Bronchial epithelial cell (primary cell): ENCODE data around the gene COMP. TPM values are rescaled to one million over a fixed set of nuclear protein-coding genes. Genes with fewer than 3 reads are reported as not detected.

ENCODE experiments used
- DNase-seq: peaks from one replicate; pipeline ENCODE4 v3.0.0-alpha.2; 2010; ENCODE audit warnings: low read depth
- FAIRE-seq: peaks from 2 replicates; lab custom pipeline; 2011; peaks lifted over from hg19 to GRCh38; lab: Jason Lieb, UNC
- H3K27me3 ChIP-seq: 2 replicates; pipeline ENCODE4 v1.5.1; 2011; ENCODE audit warnings: low read length; ENCODE audit not compliant: control insufficient read depth, insufficient read depth
- H3K36me3 ChIP-seq: 2 replicates; pipeline ENCODE4 v1.5.1; 2011; ENCODE audit warnings: low read length; ENCODE audit not compliant: control insufficient read depth, insufficient read depth
- H3K4me3 ChIP-seq: 2 replicates; pipeline ENCODE4 v1.5.1; 2011; ENCODE audit warnings: mild to moderate bottlenecking, low read depth, low read length, control low read depth
- CTCF ChIP-seq: IDR thresholded peaks from 2 replicates; pipeline ENCODE4 v1.5.1; 2011; ENCODE audit warnings: mild to moderate bottlenecking, moderate library complexity, low read length, control low read depth, inconsistent platforms; ENCODE audit not compliant: insufficient read depth, severe bottlenecking
- total RNA-seq: library from RNA; depleted of rRNA; stranded (reverse); fragments of >200 nt; gene quantifications from 2 replicates; pipeline ENCODE4 v1.2.1, GENCODE V29; 2014

The COMP gene
- total RNA-seq, 1 donor from 2014 or later: not detected

GRCh38 chr19:18778076-18778389 is 13.1 kb downstream of the COMP start:
- Histone ChIP-seq H3K27me3 (no peaks in the 10 kb centered on the region), H3K4me3 (no peak overlapping the region), H3K36me3 (no peaks in the 10 kb centered on the region)
- DNase-seq: no peak
- no peak for FAIRE-seq
- TF ChIP-seq CTCF: no peak

- DNase-seq: no peak
- no peaks in the 10 kb centered on the region for H3K27me3 ChIP-seq
- no peak overlapping the region for H3K4me3 ChIP-seq
- no peak for TF ChIP-seq CTCF
- FAIRE-seq: no peak
- H3K36me3 ChIP-seq: no peaks in the 10 kb centered on the region
These were observed 13.6 kb downstream of the COMP start for GRCh38 chr19:18777301-18778075.

- FAIRE-seq (no peak), DNase-seq (no peak)
- Histone ChIP-seq H3K4me3 (no peak overlapping the region), H3K27me3 (no peaks in the 10 kb centered on the region), H3K36me3 (no peaks in the 10 kb centered on the region)
- no peak for TF ChIP-seq CTCF
These were observed 14.4 kb downstream of the COMP start for GRCh38 chr19:18776736-18777135.

GRCh38 chr19:18776288-18776594 is 14.9 kb downstream of the COMP start:
- H3K4me3 ChIP-seq: no peak overlapping the region
- peak; percentile 8 for TF ChIP-seq CTCF
- FAIRE-seq: no peak
- peak; percentile 37 for DNase-seq
- H3K36me3 ChIP-seq: no peaks in the 10 kb centered on the region
- no peaks in the 10 kb centered on the region for H3K27me3 ChIP-seq

GRCh38 chr19:18775586-18776287 is 15.4 kb downstream of the COMP start:
- FAIRE-seq: no peak
- no peak for TF ChIP-seq CTCF
- H3K27me3 ChIP-seq: no peaks in the 10 kb centered on the region
- H3K36me3 ChIP-seq: no peaks in the 10 kb centered on the region
- DNase-seq: no peak
- no peak overlapping the region for H3K4me3 ChIP-seq
